IPS-NIHi11 (cell line): Measurements from ENCODE around the gene TOB1.

Experiments used
- DNase-seq: peaks from one replicate; pipeline ENCODE4 v3.0.0; 2012; ENCODE audit warnings: mixed read lengths, low spot score

Gene TOB1

GRCh38 chr17:50866261-50866949 lies at the start of gene TOB1:
TOB1 (minus strand) TSS chr17:50866354; CDS start chr17:50864017, 2,337 bp downstream.
- DNase-seq: peak; percentile 93

GRCh38 chr17:50914505-50915063 lies 48.4 kb upstream of the TOB1 start:
- DNase-seq: no peak

- DNase-seq: no peak
Observed at GRCh38 chr17:50913120-50913519, 47.0 kb upstream of the TOB1 start.

GRCh38 chr17:50911890-50912289 lies 45.7 kb upstream of the TOB1 start:
- DNase-seq: no peak

GRCh38 chr17:50911450-50911849 lies 45.3 kb upstream of the TOB1 start:
- DNase-seq: no peak

GRCh38 chr17:50909765-50910605 lies 43.8 kb upstream of the TOB1 start:
- DNase-seq: no peak

GRCh38 chr17:50908860-50909764 lies 43.0 kb upstream of the TOB1 start:
- DNase-seq: no peak

- no peak for DNase-seq
Observed at GRCh38 chr17:50908140-50908859, 42.1 kb upstream of the TOB1 start.

- no peak for DNase-seq
Observed at GRCh38 chr17:50906443-50906842, 40.3 kb upstream of the TOB1 start.

- no peak for DNase-seq
Observed at GRCh38 chr17:50905460-50905803, 39.3 kb upstream of the TOB1 start.

GRCh38 chr17:50904518-50905459 lies 38.6 kb upstream of the TOB1 start:
- DNase-seq: peak; percentile 40

GRCh38 chr17:50903604-50904517 lies 37.7 kb upstream of the TOB1 start:
- DNase-seq: no peak

GRCh38 chr17:50902372-50903353 lies 36.5 kb upstream of the TOB1 start:
- DNase-seq: no peak

GRCh38 chr17:50900383-50900892 lies 34.3 kb upstream of the TOB1 start:
- DNase-seq: no peak

- no peak for DNase-seq
Observed at GRCh38 chr17:50899559-50900319, 33.6 kb upstream of the TOB1 start.

GRCh38 chr17:50899005-50899460 lies 32.9 kb upstream of the TOB1 start:
- no peak for DNase-seq
